Cardiac septum (tissue), 1 donor: ENCODE results near the gene CRIM1. TPM values are rescaled to one million over a fixed set of nuclear protein-coding genes. Genes with fewer than 3 reads are reported as not detected.
"Not testable (repeated sequence)": the region's sequence is repeated elsewhere in the genome, so short reads cannot be mapped to it uniquely, and the experiment has no call there.

ENCODE experiments used
- DNase-seq: peaks from one replicate; pipeline ENCODE4 v3.0.0-alpha.2; 2020; ENCODE audit warnings: low spot score
- intact Hi-C: fragments of 100-400 bp; cut with DNase I; formaldehyde crosslinking; loops from one replicate; pipeline ENCODE4 v1.14.0; 2022
- long read RNA-seq: library from polyadenylated mRNA; unstranded; transcript quantifications from one replicate; pipeline ENCODE4 v2.0.0, GENCODE V29; 2021
- total RNA-seq: library from RNA; stranded (reverse); fragmentation: NEBNext Ultra II Directional; extraction: Animal tissue kit (Norgen Biotek cat#: 25700); gene quantifications from one replicate; pipeline ENCODE4 v1.2.1, GENCODE V29; 2021
- donor health status: DM: no; HTN: no; CAD: no.

The CRIM1 gene
- 125 TPM for total RNA-seq
- long read RNA-seq, full-length matches to known transcripts: 1 of 39 reads
- long read RNA-seq, partial matches to known transcripts: 10 of 39 reads
- long read RNA-seq, other reads (novel, unspliced or antisense): 28 of 39 reads

- DNase-seq: peak; percentile 93
- intact Hi-C loops: loop anchor here (5.0 kb wide), 1 partner anchor 242 kb away; the partner anchor contains the start of gene FEZ2
Observed at GRCh38 chr2:36355151-36355889, at the start of gene CRIM1. Gene CRIM1, plus strand, starts transcription at chr2:36355778. Its CDS starts 515 bp downstream, at chr2:36356293.

DNA sequence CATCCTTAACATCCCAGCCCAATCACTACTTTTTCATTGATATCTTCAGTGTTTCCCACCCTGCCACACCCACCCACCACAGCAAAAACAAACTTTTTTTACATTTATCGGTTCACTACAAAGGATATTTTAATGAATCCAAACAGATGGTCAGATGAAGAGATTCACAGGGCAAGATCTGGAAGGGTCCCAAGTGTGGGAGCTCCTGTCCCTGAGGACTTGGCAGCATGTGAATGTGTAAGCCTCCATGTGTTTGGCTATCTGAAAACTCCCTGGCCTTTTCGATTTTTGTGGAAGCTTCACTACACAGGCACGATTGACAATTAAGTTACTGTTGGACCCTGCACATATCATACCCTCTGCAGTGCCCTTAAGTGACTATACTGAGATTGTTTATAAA lies 48.1 kb upstream of the CRIM1 start:
- intact Hi-C loops: no loop called here
- no peak for DNase-seq

- intact Hi-C loops, DNase-seq: not testable (repeated sequence)
Observed at GRCh38 chr2:36310444-36310843, 45.1 kb upstream of the CRIM1 start.

DNA sequence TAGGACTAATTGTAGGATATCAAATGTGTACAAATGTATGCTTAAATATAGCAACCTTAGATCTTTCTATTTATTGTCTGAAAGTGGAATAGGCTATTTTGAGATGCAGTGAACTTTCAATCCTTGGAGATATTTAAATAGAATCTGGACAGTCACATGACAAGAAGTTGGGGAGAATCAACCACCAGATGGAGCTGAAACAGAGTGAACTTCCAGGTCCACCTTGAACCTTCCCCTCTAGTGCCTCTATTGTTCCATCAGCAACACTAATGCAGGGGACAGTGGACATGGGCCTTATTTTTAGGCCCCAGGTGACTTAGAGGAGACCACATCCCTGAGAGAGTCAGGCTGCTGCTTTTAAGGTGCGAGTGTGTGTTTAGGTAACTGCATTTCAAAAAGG lies 37.0 kb upstream of the CRIM1 start:
- no peak for DNase-seq
- intact Hi-C loops: no loop called here

- intact Hi-C loops: no loop called here
- DNase-seq: no peak
Observed at GRCh38 chr2:36322108-36322507, 33.5 kb upstream of the CRIM1 start.

GRCh38 chr2:36326286-36326685 lies 29.3 kb upstream of the CRIM1 start:
- DNase-seq: no peak
- intact Hi-C loops: no loop called here

GRCh38 chr2:36329251-36329650 lies 26.3 kb upstream of the CRIM1 start:
- intact Hi-C loops: no loop called here

GRCh38 chr2:36329746-36330472 lies 25.7 kb upstream of the CRIM1 start:
- DNase-seq: no peak
- intact Hi-C loops: no loop called here

More at GRCh38 chr2:36329251-36329650, 26.3 kb upstream of the CRIM1 start:
- DNase-seq: no peak

- intact Hi-C loops: no loop called here
- DNase-seq: no peak
Observed at GRCh38 chr2:36330473-36331395, 24.8 kb upstream of the CRIM1 start.

- intact Hi-C loops: no loop called here
- no peak for DNase-seq
Observed at GRCh38 chr2:36333350-36334012, 22.1 kb upstream of the CRIM1 start.

DNA sequence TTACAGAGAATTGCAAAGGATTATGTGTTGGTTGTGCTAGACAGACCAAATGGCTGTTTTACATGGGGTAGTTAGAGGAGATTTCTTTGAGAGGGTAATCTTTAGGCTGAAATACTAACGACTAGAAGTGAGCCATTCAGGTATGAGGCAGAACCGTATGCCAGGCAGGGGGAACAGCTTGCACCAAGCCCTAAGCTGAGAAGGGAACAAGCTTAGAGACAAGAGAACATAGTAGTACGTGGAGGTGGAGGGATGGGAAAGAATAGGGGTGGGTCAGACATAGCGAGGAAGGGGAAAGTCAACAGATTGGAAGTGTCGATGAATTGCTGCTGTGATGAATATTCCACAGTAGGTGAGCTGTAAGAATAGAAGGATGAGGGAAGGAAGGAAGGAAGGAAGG lies 20.0 kb upstream of the CRIM1 start:
- intact Hi-C loops: no loop called here
- no peak for DNase-seq

DNA sequence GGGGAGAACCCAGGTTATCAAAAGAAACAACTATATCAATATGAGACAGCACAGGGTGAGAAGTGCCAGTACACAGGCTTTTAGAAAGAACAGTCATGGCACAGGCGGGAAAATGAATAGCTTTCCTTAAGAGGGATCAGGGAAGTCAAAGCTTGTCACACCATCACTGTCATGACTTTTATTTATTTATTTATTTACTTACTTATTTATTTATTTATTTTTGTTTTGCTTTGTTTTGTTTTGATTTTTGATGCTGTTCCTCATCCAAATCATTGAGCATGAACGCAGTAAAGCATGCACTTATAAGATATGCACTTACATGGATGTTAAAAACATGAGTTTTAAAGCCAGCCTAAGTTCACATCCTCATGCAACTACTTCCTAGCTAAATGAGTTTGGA lies 19.3 kb upstream of the CRIM1 start:
- intact Hi-C loops: no loop called here
- no peak for DNase-seq

- no peak for DNase-seq
- intact Hi-C loops: no loop called here
Observed at GRCh38 chr2:36337354-36337753, 18.2 kb upstream of the CRIM1 start.

- intact Hi-C loops: no loop called here
- DNase-seq: no peak
Observed at GRCh38 chr2:36338124-36338826, 17.3 kb upstream of the CRIM1 start.

- intact Hi-C loops: no loop called here
- DNase-seq: no peak
Observed at GRCh38 chr2:36338827-36339145, 16.8 kb upstream of the CRIM1 start.

DNA sequence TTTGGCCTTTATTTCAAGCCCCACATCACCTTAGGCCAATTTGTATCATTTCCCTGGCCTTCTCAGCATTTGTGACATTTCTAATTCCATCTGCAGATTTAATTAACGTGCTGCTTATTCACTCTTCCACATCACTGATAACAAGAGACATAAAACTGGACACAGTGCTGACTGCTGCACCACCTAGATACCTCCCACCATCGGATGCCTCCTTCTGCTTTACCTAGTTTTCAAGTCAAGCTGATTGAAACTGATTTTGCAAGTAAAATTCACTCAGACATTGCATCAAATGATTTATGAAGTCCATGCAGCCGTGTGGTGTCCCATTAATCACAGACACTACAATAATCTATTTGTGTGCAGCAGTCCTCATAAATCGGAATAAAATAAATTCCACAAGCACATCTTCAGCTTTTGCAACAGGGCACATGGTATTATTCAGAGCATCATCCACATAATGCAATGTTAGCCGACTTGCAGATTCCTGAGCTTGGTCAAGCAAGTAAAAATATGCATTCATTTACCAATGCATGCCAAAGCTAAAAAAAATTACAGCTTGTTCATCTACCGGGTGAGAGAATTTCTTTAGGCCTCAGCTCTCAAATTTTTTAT lies 15.9 kb upstream of the CRIM1 start:
- DNase-seq: no peak
- intact Hi-C loops: no loop called here

GRCh38 chr2:36343606-36344005 lies 12.0 kb upstream of the CRIM1 start:
- intact Hi-C loops: no loop called here

DNA sequence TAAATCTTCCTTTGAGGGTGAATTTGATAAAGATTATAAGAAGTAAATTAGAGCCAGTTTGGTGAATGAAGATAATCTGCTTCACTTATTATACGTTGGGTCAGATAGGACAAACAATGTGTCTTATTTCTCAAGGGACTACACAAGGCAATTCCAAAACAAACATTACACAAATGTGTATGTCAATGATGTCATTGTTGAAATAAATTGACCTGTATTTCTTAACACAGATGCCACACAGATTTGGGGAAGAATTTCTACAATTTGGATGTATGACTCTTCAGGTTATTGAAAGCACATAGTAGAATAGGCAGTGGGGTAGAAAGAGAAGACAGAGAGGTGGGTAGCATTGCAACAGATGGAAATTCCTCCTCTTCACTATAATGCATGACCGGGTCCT lies 6.9 kb upstream of the CRIM1 start:
- DNase-seq: no peak
- intact Hi-C loops: no loop called here

More at GRCh38 chr2:36343606-36344005, 12.0 kb upstream of the CRIM1 start:
- DNase-seq: no peak
